Ishikawa (cell line): ENCODE measurements around the gene GRIA3.

Experiments used
- CEBPB ChIP-seq: IDR thresholded peaks from 2 replicates; pipeline ENCODE4 v1.6.1; 2012
- CREB1 ChIP-seq: IDR thresholded peaks from 2 replicates; pipeline ENCODE4 v1.6.1; 2012; ENCODE audit warnings: low read depth
- EGR1 ChIP-seq: IDR thresholded peaks from 2 replicates; pipeline ENCODE4 v1.6.1; 2012
- EP300 ChIP-seq: IDR thresholded peaks from 2 replicates; pipeline ENCODE4 v1.6.1; 2012; ENCODE audit warnings: borderline replicate concordance
- FOXM1 ChIP-seq: IDR thresholded peaks from 2 replicates; pipeline ENCODE4 v1.6.1; 2012; ENCODE audit warnings: low read depth, borderline replicate concordance
- NFIC ChIP-seq: IDR thresholded peaks from 2 replicates; pipeline ENCODE4 v1.6.1; 2012
- RAD21 ChIP-seq: IDR thresholded peaks from 2 replicates; pipeline ENCODE4 v1.6.1; 2012; ENCODE audit warnings: low read depth
- TAF1 ChIP-seq: IDR thresholded peaks from 2 replicates; pipeline ENCODE4 v1.6.1; 2012; ENCODE audit warnings: low read depth, mild to moderate bottlenecking
- TCF12 ChIP-seq: IDR thresholded peaks from 2 replicates; pipeline ENCODE4 v1.6.1; 2012; ENCODE audit warnings: low read depth
- TEAD4 ChIP-seq: IDR thresholded peaks from 2 replicates; pipeline ENCODE4 v1.6.1; 2012
- USF1 ChIP-seq: IDR thresholded peaks from 2 replicates; pipeline ENCODE4 v1.6.1; 2012
- YY1 ChIP-seq: IDR thresholded peaks from 2 replicates; pipeline ENCODE4 v1.6.1; 2012; ENCODE audit warnings: low read depth
- ZBTB7A ChIP-seq: IDR thresholded peaks from 2 replicates; pipeline ENCODE4 v1.6.1; 2012; ENCODE audit warnings: low read depth
- TF ChIP-seq, protein P1 (sequence below): IDR thresholded peaks from 2 replicates; pipeline ENCODE4 v1.6.1; 2012; ENCODE audit warnings: low read depth, mild to moderate bottlenecking
- TF ChIP-seq, protein P2 (sequence below): IDR thresholded peaks from 2 replicates; pipeline ENCODE4 v1.6.1; 2012

GRIA3 gene

GRCh38 chrX:123181233-123181914 is 2.7 kb upstream of the GRIA3 start:
- TF ChIP-seq NFIC (no peak), FOXM1 (no peak), TAF1 (no peak), TEAD4 (no peak), YY1 (no peak), RAD21 (no peak), USF1 (no peak), ZBTB7A (no peak), EGR1 (no peak), CREB1 (no peak), EP300 (no peak), CEBPB (no peak), TCF12 (no peak)
- TF ChIP-seq, protein P1, sequence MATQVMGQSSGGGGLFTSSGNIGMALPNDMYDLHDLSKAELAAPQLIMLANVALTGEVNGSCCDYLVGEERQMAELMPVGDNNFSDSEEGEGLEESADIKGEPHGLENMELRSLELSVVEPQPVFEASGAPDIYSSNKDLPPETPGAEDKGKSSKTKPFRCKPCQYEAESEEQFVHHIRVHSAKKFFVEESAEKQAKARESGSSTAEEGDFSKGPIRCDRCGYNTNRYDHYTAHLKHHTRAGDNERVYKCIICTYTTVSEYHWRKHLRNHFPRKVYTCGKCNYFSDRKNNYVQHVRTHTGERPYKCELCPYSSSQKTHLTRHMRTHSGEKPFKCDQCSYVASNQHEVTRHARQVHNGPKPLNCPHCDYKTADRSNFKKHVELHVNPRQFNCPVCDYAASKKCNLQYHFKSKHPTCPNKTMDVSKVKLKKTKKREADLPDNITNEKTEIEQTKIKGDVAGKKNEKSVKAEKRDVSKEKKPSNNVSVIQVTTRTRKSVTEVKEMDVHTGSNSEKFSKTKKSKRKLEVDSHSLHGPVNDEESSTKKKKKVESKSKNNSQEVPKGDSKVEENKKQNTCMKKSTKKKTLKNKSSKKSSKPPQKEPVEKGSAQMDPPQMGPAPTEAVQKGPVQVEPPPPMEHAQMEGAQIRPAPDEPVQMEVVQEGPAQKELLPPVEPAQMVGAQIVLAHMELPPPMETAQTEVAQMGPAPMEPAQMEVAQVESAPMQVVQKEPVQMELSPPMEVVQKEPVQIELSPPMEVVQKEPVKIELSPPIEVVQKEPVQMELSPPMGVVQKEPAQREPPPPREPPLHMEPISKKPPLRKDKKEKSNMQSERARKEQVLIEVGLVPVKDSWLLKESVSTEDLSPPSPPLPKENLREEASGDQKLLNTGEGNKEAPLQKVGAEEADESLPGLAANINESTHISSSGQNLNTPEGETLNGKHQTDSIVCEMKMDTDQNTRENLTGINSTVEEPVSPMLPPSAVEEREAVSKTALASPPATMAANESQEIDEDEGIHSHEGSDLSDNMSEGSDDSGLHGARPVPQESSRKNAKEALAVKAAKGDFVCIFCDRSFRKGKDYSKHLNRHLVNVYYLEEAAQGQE = no peak
- TF ChIP-seq, protein P2, sequence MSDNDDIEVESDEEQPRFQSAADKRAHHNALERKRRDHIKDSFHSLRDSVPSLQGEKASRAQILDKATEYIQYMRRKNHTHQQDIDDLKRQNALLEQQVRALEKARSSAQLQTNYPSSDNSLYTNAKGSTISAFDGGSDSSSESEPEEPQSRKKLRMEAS = no peak

- no peak for TF ChIP-seq YY1
- no peak for TF ChIP-seq USF1
- no peak for TF ChIP-seq FOXM1
- no peak for TF ChIP-seq TEAD4
- no peak for TF ChIP-seq TCF12
- no peak for TF ChIP-seq EGR1
- TF ChIP-seq NFIC = no peak
- no peak for TF ChIP-seq CEBPB
- TF ChIP-seq, protein P2 = no peak
- no peak for TF ChIP-seq RAD21
These were observed 793 bp downstream of the GRIA3 start for GRCh38 chrX:123184866-123185276.

GRCh38 chrX:123185721-123186120 is 1.6 kb downstream of the GRIA3 start:
- TF ChIP-seq CREB1 (no peak), EGR1 (no peak), ZBTB7A (no peak), TCF12 (no peak), YY1 (no peak), NFIC (no peak)
- TF ChIP-seq, protein P2 = no peak

DNA sequence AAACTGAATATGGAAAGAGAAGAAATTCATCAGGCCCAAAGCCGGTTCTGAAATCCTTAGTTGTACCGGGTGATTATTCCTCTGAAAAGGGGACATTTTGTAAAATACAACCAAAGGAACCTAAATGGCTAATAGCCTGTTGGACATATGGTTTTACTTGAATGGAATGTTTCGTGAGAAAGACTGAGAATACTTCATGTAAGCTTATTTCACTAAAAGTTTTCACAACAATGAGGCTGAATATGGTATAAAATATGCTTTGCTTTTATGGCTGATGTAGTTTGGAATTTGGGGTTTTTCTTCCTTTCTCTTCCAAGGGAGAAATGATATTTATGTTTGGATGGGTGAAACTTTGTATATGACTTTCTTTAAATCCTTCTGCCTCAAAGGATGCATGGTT is 2.7 kb downstream of the GRIA3 start:
- TF ChIP-seq, protein P2 = no peak
- TF ChIP-seq TAF1 (no peak), NFIC (no peak), FOXM1 (no peak), TCF12 (no peak), USF1 (no peak), TEAD4 (no peak), RAD21 (no peak), EGR1 (no peak)

DNA sequence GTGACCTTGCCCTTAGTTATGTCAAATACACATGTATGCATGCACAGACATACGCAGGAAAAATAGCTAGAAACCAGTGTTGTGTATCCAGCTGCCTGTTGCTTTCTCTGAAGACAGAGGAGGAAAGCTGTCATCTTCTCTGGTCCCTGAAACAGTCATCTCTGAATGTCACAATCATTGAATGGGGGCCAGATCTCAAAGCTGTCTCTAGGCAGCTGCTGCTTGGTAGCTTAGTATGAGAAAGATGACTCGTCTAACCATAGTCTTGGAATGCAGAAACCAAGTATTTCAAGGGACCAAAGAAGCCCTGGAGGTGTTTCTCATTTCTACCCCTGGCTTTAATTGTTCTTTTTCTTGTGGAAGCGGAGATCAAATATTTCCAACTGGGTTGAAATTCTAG is 4.0 kb downstream of the GRIA3 start:
- TF ChIP-seq NFIC (no peak), EP300 (no peak), TEAD4 (no peak), USF1 (no peak), TAF1 (no peak), CREB1 (no peak), YY1 (no peak), TCF12 (no peak), CEBPB (no peak), FOXM1 (no peak)
- TF ChIP-seq, protein P1 = no peak
- TF ChIP-seq, protein P2 = no peak
